NCI-H1417 treated with DMSO at 0.1 percent for 48 hours (cell line): ENCODE data around the gene ALOX5.
"Not testable (repeated sequence)": the region's sequence is repeated elsewhere in the genome, so short reads cannot be mapped to it uniquely, and the experiment has no call there.

ENCODE experiments used
- DNase-seq: peaks from one replicate; lab custom pipeline; 2025; lab: John Stamatoyannopoulos, UW

ALOX5 gene

DNA sequence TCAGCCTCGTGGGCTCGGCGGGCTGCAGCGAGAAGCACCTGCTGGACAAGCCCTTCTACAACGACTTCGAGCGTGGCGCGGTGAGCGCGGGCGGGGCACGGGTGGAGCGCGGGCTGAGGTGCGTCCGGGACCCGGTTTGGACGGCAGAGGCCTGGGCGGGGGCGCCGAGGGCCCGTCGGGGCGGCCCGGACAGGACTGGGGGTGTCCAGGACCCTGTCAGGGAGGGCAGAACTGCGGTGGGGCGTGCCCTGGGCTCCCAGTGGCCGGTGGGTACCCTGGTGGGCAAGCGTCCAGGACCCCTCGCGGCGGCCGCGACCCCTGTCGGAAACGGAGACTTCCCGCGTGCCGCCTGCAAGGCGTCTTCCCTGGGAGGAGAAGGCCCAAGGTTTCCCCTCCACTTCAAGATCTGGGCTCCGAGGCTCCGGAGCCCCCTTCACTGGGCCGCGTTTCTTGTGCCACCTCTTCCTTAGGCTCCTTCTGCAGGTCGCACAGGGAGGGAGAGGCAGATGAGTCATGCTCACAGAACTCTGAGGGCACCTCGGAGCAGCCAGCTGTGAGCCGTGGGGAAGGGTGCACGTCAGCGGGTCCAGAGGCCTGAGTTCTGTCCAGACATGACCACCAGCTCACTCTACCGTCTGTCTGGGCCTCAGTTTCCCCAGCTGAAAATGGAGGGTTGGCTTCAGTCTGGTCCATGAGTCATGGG is 485 bp downstream of the ALOX5 start:
- DNase-seq = no peak

DNA sequence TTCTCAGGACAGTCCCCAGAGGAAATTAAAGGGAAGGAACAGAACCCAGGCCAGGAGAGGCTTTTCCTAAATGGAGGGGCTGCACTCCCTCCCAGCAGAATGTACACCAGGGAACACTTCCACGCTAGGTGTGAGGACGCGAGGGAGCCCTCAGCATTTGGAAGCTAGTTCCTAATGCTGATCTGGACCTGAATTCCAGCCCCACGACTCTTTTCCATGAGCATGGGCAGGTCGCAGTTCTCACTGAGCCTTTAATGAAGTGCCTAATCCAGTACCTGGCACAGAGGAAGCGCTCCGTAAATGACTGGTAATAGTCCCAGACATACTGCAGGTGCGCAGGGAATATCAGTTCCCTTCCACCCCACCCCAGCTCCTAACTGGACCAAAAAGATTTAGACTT is 1.1 kb downstream of the ALOX5 start:
- no peak for DNase-seq

DNA sequence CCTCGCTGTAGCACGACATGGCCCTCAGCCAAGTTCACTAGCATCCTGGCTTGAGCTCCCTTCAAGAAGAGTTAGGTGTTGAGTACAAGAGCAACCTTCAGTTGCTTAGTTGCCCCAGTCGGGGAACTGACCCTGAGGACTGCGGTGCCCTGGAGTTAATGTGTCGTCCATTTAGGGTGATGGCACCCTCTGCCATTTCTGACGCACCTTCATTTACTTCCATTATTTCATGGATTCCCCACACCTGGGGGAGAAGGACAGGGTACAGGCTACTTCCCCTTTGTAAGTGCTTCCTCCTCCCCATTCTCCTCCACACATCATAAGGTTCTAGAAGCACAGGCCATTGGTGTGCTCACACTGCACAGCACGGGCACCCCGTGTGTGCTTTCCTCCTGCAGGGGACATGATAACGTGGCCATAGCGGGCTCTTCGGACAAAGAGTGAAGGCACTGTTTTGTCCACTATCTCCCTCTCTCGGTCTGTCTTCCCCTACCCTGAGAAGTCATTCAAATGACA is 1.8 kb downstream of the ALOX5 start:
- DNase-seq = no peak

DNA sequence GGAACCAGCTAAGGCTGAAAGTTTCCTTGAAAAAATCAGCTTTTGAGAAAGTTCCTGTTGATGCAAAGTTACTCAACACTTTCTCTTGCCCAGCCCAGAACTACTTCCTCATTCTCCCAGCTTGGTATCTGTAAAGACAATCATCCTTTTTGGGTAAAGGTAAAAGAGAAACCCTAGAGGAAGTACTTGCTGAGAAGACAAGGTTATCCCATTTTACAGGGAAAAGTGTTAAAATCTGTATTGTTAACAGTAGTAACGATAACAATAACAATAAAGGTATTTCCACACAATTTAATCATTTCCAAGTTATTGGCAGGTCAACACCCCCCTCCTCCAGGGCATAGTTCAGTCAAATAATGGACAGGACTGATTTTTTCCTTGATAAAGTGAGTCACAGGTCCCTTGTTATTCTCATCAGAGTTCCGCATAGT is 2.4 kb downstream of the ALOX5 start:
- DNase-seq = no peak

DNA sequence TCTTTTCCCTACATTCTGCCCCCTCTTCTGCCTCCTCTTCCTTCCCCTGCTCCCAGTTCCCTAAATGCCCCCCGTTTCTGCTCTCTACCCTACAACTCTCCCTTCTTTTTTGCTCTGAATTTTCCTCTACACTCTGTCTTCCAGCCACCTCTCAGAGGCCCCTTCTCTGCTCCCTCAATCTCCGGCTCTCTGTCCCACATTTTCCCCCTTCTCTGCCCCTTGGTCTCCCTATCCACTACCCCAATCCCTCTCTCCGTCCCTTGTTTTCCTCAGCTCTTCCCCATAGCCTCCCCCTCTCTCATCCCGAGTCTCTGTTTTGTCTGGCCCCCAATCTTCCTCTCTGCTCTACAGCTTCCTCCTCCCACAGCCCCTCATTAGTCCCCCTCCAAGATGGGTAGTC is 3.3 kb downstream of the ALOX5 start:
- no peak for DNase-seq

DNA sequence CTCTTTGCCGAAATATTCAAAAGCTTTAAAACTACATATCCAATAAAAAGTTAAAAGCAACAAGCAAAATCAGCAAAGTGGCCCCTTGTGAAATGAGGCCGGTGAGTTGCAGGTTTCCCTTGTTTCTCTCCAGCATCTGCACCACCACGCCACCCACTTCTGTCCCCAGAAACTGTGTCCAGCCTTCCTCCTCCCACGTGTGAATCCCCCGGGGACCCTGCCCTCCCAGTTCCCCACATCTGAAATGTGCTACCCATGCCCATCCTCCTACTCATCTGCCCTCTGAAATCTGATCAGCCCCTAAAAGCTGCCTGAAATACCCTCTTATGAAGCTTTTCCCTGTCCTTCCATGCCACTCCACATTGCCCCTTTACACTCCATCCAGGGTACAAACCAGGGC is 3.8 kb downstream of the ALOX5 start:
- no peak for DNase-seq

DNA sequence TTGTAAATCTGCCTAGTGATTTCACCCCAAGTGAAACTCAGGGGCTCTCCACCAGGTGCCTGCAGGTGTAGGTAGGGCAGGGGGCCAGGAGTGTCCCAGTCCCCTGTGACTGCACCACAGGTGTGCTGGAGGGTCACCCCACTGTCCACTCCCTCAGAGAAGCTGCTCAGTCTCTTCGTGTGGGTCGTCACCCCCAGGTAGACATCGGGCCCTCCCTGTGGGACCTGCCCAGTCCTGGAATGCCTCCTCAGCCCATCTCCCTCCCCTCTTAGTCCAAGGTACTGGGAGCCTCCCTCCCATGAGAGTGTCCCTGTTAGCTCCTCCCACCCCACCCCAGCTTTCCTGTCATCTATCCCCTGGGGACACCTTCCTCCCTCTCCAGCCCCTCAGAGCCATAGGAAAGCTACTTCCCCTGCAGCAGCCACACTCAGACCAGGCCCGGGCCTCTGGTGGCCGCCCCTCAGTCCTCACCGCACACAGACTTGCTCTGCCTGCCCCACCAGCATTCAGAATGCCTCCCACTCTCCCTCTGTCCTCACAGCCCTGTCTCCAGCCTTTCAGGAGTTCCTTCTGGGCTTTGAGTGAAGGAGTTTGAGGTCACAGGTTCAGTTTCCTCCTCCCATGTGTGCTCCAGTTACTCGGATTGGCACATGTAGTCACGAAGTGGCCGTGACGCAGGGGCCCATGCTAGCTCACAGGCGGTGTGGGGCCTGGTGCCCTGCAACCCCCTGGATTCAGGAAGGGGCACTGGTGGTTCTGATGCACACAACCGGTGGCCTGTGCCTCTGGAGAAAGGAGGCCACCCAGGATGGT is 5.1 kb downstream of the ALOX5 start:
- DNase-seq = no peak

DNA sequence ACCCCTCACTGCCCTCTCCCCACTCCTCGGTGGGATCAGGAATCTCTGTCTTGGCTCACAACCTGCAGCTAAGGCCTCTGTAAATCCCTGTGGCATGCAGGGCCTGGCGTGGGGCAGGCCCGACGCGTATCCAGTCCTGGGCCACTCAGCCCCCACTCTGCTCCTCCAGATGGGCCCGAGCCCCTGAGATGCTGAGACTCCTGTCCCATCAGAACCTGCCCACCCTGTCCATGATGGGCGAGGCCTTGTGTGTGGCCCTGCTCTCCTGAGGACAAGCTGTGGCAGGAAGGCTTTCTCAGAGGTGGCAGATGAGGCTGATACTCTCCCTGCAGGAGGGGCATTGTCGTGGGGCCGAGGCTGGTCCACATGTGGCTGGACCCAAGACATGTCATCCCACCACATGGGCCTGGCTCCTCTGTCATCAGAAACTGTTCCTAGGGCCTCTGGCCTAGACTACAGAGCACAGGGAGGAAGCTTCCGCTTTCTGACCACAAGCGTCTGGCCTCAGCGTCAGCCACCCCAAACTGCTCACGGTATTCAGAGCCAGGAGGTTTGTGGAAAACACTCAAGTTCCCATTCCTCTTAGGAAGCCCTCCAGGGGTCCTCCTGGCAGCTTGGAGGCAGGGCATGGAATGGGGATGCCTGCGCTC is 6.0 kb downstream of the ALOX5 start:
- DNase-seq = no peak

DNA sequence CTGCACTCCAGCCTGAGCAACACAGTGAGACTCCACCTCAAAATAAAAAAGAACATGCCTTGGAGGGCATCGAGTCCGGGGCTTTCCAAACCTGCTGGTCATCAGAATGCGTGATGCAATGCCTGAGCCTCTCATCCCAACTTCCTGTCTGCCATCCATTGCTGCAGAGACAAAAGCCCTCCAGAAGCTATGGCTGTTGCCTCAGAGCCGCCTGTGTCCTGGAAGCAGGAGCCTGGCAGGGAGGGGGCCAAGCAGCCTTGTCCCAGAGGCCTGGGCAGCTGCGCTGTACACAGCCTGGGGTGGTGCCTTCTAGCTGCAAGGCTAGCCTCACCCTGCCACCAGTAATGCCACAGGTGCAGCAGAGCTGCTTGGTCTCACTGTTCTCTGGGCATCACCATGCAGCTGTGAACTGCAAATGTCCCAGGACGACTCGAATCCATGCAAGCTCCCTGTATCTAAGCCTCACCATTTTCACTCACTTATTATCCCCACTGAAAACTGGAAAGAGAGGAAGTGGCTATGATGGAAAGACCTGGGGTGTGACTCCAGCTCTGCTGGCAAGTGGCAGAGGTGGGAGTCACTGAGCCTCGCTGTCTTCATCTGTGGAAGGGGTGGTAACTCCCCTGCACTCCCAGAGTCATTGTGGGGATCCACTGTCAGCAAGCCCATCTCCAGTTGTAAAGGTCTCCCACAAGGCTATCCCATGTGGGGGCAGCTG is 7.0 kb downstream of the ALOX5 start:
- no peak for DNase-seq

DNA sequence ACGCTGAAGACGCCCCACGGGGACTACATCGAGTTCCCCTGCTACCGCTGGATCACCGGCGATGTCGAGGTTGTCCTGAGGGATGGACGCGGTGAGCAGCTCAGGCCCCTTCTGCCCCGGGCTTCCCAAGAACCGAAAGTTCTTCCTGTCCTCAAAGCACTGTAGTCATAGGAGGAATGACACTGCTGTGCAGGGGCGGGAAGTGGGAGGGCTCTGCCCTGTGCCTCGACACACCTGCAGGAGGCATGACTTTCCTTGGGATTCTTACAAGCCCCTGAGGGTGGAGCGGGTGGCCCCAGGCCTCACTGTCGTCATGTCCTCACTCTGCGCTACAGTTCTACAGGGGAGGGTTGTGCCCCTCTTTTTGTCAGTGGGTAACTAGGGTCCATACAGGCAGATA is 8.6 kb downstream of the ALOX5 start:
- no peak for DNase-seq

DNA sequence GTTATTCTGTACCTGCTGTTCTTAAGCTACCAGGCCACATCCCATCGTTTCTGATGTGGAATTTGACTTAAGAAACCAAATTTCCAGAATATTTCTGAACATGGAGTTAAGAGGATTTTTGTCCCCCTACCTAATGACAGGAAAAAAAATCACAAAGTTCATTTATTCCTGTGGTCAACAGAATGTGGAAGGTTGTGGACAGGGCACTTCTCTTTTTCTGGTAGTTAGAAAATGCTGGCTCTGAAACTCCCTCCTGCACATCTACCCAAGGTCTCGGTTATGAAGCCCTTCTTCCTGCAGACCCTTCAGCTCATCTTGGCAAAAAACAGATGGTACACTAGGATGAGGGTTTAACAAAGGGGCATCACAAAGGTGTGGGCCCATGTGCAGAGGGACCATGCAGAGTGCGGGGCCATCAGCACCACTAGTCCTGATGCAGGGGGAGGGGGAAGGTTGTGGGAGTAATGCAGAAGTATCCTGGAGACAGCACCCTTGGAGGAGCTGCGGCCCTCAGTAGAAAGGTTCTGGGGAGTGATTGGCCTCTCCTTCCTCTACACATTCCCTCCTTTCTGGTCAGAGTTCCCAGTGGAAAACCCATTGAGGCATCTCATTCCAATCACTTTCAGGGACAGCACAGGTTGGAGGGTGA is 9.8 kb downstream of the ALOX5 start:
- no peak for DNase-seq

DNA sequence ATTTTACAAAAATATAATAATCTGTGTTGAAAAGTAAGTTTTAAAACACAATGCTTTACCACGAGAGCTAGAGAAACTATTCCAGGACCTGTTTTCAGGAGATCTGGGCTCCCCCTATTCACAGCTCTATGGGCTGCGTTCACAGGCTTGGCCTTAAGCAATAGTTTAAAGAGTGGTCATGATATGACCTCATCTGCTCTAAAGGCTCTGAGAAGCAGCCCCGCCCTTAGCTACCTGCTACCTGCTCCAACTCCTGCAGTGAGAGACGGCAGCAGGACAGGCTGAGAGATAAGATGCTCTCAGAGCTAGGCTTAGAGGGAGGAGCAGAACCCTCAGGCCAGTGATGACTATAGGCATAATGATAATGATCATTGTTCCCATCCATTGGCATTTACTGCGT is 12.6 kb downstream of the ALOX5 start:
- DNase-seq = no peak

DNA sequence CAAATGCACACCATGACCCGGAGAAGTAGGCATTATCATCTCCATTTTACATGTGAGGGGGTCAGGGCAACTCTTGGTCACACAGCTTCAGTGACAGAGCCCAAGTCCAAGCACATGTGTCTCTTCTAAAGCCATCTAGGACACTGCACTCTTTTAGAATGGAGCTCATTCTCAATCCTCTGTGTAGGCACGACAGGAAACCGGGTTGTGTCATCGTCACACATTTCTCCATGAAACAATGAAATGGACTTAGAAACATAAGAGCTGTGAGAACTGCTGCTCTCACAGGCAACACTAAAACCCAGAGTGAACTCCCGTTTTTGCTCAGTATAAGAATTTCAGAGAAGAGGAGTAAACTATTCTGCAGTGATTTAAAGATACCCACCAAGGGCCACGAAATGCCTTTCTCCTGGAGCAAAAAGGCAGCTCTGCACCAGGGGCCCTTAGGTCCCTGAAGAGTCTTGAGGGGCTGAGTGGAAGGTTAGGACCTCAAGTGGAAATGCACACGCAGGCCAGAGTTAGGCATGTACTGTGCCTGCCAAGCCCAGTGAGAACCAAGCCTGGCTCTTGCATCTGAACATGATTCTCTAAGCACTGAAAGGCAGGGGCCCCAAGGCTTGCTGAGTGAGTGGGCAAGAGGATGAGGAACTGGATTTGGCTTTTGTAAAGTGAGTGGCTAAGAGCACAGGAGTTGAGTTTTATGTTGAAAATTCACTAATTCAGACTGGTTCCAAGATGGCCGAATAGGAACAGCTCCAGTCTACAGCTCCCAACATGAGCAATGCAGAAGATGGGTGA is 13.3 kb downstream of the ALOX5 start:
- DNase-seq = no peak

DNA sequence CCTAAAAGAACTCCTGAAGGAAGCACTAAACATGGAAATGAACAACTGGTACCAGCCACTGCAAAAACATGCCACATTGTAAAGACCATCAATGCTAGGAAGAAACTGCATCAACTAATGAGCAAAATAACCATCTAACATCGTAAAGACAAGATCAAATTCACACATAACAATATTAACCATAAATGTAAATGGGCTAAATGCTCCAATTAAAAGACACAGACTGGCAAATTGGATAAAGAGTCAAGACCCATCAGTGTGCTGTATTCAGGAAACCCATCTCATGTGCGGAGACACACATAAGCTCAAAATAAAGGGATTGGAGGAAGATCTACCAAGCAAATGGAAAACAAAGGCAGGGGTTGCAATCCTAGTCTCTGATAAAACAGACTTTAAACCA is 15.7 kb downstream of the ALOX5 start:
- DNase-seq = not testable (repeated sequence)

DNA sequence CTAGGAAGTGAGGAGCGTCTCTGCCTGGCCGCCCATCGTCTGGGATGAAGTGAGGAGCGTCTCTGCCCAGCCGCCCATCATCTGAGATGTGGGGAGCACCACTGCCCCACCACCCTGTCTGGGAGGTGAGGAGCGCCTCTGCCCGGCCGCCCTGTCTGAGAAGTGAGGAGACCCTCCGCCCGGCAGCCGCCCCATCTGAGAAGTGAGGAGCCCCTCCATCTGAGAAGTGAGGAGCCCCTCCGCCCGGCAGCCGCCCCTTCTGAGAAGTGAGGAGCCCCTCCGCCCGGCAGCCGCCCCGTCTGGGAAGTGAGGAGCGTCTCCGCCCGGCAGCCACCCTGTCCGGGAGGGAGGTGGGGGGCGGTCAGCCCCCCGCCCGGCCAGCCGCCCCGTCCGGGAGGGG is 17.6 kb downstream of the ALOX5 start:
- not testable (repeated sequence) for DNase-seq

DNA sequence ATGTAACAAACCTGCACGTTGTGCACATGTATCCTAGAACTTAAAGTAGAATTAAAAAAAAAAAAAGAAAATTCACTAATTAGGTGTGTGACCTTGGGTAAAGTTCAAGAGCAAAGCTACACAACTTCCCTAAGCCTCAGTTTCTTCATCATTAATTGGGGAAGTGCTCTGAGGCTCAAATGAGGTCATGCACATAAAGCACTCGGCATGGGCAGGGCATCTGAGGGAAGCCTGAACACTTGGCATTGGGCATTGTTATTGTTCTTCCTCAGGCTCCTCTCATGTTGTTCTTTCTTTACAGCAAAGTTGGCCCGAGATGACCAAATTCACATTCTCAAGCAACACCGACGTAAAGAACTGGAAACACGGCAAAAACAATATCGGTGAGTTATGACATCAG is 21.5 kb downstream of the ALOX5 start:
- DNase-seq = no peak

DNA sequence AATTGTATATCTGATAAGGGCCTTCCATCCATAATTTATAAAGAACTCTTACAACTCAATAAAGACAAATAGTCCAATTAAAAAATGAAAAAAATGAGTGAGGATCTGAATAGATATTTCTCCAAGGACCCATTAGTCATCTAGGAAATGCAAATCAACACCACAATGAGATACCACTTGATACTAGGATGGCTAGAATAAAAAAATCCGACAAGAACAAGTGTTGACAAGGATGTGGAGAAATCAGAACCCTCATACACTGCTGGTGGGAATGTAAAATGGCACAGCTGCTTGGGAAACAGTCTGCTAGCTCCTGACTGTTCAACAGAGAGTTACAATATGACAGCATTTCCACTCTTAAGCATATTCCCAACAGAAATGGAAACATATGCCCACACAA is 24.6 kb downstream of the ALOX5 start:
- DNase-seq = no peak

DNA sequence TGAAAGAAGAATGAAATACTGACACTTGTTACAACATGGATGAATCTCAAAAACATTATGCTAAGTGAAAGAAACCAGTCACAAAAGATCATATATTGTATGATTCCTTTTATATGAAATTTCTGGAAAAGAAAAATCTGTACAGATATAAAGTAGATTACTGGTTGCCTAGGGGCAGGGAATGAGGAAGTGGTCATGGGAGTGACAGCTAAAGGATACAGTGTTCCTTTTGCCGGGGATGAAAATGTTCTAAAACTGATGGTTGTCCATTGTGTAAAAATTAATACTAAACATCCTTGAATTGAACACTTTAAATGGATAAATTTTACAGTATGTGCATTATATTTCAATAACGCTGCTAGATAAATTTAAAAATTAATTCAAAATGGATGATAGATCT is 25.1 kb downstream of the ALOX5 start:
- no peak for DNase-seq

DNA sequence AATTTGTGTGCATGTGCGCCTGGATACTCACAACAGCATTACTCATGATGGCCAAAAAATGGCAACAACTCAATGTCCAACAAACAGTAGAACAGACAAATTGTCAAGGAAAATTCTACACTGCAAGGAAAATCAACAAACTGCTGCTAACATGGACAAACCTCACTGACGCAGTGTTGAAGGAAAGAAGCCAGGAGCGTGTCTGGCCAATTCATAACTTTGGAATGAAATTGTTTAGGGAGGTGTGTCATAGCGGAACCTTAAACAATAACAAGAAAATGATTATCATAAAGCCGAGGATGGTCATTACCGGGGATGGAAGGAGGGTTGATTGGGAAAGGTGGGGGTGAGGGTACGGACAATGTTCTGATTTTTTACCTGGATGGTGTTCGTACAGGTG is 29.1 kb downstream of the ALOX5 start:
- DNase-seq = no peak

DNA sequence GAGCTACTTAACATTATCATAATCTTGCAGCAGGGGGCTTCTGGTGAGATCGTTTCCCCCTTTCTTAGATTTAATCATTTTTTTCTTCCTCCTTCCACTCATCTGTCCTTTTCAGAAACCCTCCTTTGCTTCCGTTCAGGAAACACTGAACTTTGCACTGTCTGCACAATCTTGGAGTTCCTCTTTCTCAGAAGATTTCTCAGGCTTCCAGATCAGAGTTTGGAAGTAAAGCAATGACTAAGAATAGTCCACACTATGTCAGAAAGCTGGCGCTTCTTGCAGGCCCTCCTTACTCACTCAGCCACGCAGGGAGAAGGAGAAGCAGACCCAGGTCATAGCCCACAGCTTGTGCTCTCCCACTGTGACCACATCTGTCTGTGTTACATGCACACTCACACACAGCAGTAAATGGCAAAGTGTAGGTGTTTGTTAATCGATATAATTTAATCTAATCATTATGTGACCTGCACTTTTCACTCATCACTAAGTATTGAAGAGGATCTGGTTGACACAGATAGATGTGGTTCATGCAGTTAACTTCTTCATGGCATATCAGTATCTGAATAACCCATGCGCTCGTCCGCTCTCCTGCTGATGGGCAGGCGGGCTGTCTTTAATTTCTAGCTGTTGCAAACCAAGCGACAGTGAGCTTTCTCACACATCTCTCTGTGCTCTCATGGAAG is 30.2 kb downstream of the ALOX5 start:
- no peak for DNase-seq
